ENCODE results near the gene RAPGEF2.

Gene RAPGEF2

GRCh38 chr4:159152181-159152580, 49.3 kb downstream of the RAPGEF2 start:
- Histone ChIP-seq H3K4me3 (ENCODE audit: low read depth, low read length) (no peak overlapping the region), H3K4me1 (ENCODE audit: control insufficient read depth, insufficient read depth, low read length) (0 out of 2 replicates have a peak, but pooled peaks cover 9% of the 10 kb centered on the region), H3K9me3 (ENCODE audit: control insufficient read depth, insufficient read depth, low read depth, low read length) (no peaks in the 10 kb centered on the region), H3K27ac (ENCODE audit: extremely low read depth, low read depth, low read length) (no peak overlapping the region), H3K36me3 (ENCODE audit: control insufficient read depth in 2 of 2, insufficient read depth in 1 of 2, low read length in 2 of 2) (no peaks in the 10 kb centered on the region)
- ChIA-PET CTCF (no interaction called here), POLR2A (no interaction called here)
- no peak for TF ChIP-seq WT1 (tag by site-specific recombination; IDR thresholded peaks at IDR 0.05)
- TF ChIP-seq OSR2 (tag by site-specific recombination; IDR thresholded peaks at IDR 0.05): no peak
- TF ChIP-seq ZNF48 (tag by site-specific recombination; IDR thresholded peaks at IDR 0.05): no peak
- no peak for TF ChIP-seq ZNF223 (tag by site-specific recombination; IDR thresholded peaks at IDR 0.05)
- TF ChIP-seq, protein P1, sequence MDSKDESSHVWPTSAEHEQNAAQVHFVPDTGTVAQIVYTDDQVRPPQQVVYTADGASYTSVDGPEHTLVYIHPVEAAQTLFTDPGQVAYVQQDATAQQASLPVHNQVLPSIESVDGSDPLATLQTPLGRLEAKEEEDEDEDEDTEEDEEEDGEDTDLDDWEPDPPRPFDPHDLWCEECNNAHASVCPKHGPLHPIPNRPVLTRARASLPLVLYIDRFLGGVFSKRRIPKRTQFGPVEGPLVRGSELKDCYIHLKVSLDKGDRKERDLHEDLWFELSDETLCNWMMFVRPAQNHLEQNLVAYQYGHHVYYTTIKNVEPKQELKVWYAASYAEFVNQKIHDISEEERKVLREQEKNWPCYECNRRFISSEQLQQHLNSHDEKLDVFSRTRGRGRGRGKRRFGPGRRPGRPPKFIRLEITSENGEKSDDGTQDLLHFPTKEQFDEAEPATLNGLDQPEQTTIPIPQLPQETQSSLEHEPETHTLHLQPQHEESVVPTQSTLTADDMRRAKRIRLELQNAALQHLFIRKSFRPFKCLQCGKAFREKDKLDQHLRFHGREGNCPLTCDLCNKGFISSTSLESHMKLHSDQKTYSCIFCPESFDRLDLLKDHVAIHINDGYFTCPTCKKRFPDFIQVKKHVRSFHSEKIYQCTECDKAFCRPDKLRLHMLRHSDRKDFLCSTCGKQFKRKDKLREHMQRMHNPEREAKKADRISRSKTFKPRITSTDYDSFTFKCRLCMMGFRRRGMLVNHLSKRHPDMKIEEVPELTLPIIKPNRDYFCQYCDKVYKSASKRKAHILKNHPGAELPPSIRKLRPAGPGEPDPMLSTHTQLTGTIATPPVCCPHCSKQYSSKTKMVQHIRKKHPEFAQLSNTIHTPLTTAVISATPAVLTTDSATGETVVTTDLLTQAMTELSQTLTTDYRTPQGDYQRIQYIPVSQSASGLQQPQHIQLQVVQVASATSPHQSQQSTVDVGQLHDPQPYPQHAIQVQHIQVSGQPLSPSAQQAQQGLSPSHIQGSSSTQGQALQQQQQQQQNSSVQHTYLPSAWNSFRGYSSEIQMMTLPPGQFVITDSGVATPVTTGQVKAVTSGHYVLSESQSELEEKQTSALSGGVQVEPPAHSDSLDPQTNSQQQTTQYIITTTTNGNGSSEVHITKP (tag by site-specific recombination; IDR thresholded peaks at IDR 0.05): peak; percentile 32; the same call in 1 of the 2 replicates
- TF ChIP-seq ZBTB1 (tag by site-specific recombination; IDR thresholded peaks at IDR 0.05): no peak

- no peaks in the 10 kb centered on the region for H3K9me3 ChIP-seq (ENCODE audit: control insufficient read depth, insufficient read depth, low read depth, low read length)
- H3K4me3 ChIP-seq (ENCODE audit: low read depth, low read length): no peak overlapping the region
- H3K4me1 ChIP-seq (ENCODE audit: control insufficient read depth, insufficient read depth, low read length): 0 out of 2 replicates have a peak, but pooled peaks cover 10% of the 10 kb centered on the region
- no peak for TF ChIP-seq ZNF571 (tag by site-specific recombination; IDR thresholded peaks at IDR 0.05)
- TF ChIP-seq ZNF140 (tag by site-specific recombination; IDR thresholded peaks at IDR 0.05): no peak
- TF ChIP-seq ZNF19 (tag by site-specific recombination; IDR thresholded peaks at IDR 0.05; ENCODE audit: low read depth): no peak
- TF ChIP-seq PRDM6 (tag by site-specific recombination; IDR thresholded peaks at IDR 0.05): no peak
- TF ChIP-seq ZNF274 (IDR thresholded peaks at IDR 0.05; ENCODE audit: low read length): no peak
- no peak for TF ChIP-seq ZNF274 (tag by site-specific recombination; IDR thresholded peaks at IDR 0.05; ENCODE audit: borderline replicate concordance)
- no peak for TF ChIP-seq BCL11A (tag by site-specific recombination; IDR thresholded peaks at IDR 0.05; ENCODE audit: low read depth)
- TF ChIP-seq ZNF670 (tag by site-specific recombination; IDR thresholded peaks at IDR 0.05; ENCODE audit: low read depth): no peak
- TF ChIP-seq ZNF148 (tag by site-specific recombination; IDR thresholded peaks at IDR 0.05; ENCODE audit: borderline replicate concordance): no peak
- TF ChIP-seq HOXA7 (CRISPR knock-in tag; IDR thresholded peaks at IDR 0.05; ENCODE audit: borderline replicate concordance): no peak
- no peak for TF ChIP-seq ZNF184 (tag by site-specific recombination; IDR thresholded peaks at IDR 0.05)
- no peak for TF ChIP-seq ZNF600 (tag by site-specific recombination; IDR thresholded peaks at IDR 0.05)
- no peak for TF ChIP-seq ZNF544 (tag by site-specific recombination; IDR thresholded peaks at IDR 0.05)
- TF ChIP-seq ZNF404 (tag by site-specific recombination; IDR thresholded peaks at IDR 0.05): no peak
- TF ChIP-seq ZNF391 (tag by site-specific recombination; IDR thresholded peaks at IDR 0.05; ENCODE audit: borderline replicate concordance, low read depth): no peak
- TF ChIP-seq ZNF433 (tag by site-specific recombination; IDR thresholded peaks at IDR 0.05; ENCODE audit: low read depth): no peak
- no peak for TF ChIP-seq KLF16 (tag by site-specific recombination; IDR thresholded peaks at IDR 0.05)
- no peak for TF ChIP-seq ZBTB6 (tag by site-specific recombination; IDR thresholded peaks at IDR 0.05)
- POLR2A ChIA-PET: no interaction called here
- no peaks in the 10 kb centered on the region for H3K36me3 ChIP-seq (ENCODE audit: control insufficient read depth in 2 of 2, insufficient read depth in 1 of 2, low read length in 2 of 2)
- no peak overlapping the region for H3K27ac ChIP-seq (ENCODE audit: extremely low read depth, low read depth, low read length)
- CTCF ChIA-PET: no interaction called here
Measured at GRCh38 chr4:159153669-159154068, 50.8 kb downstream of the RAPGEF2 start.

All from HEK293 (cell line).